ENCODE measurements around the gene IPP. TPM values are rescaled to one million over a fixed set of nuclear protein-coding genes. Genes with fewer than 3 reads are reported as not detected.
A peak's percentile ranks its signal among the peaks of the same experiment; 100 is the strongest.
"Not testable (repeated sequence)": the region's sequence is repeated elsewhere in the genome, so short reads cannot be mapped to it uniquely, and the experiment has no call there.

IPP gene
- total and polyA plus RNA-seq, 4 donors: 3.9 to 16.0 (median 8.4) TPM

GRCh38 chr1:45682942-45683341, 67.5 kb downstream of the IPP start:
- H3K9ac ChIP-seq (ENCODE audit: insufficient read depth in 1 of 2, low read length in 2 of 2): peak overlapping the region in 1 of 2 donors; percentile 60
- no peak overlapping the region for H3K27ac ChIP-seq (ENCODE audit: low read depth in 1 of 2, low read length in 1 of 2)
- no peak for DNase-seq
- ATAC-seq (ENCODE audit: insufficient read depth, low FRiP score): no peak
- no peaks in the 10 kb centered on the region for H3K9me3 ChIP-seq (ENCODE audit: control insufficient read depth in 4 of 4, insufficient read depth in 3 of 4, low read length in 3 of 4)
- no peaks in the 10 kb centered on the region for H3K36me3 ChIP-seq (ENCODE audit: control insufficient read depth in 4 of 4, insufficient read depth in 4 of 4, low read length in 4 of 4)
- 87% methylated on average over 6 of the region's 6 CpGs for WGBS, 2 donors
- peaks cover 9 to 29% (median 10%) of the 10 kb centered on the region in 5 donors for H3K4me1 ChIP-seq (ENCODE audit: control insufficient read depth in 5 of 5, insufficient read depth in 5 of 5, low read length in 5 of 5)
- TF ChIP-seq, protein P1, sequence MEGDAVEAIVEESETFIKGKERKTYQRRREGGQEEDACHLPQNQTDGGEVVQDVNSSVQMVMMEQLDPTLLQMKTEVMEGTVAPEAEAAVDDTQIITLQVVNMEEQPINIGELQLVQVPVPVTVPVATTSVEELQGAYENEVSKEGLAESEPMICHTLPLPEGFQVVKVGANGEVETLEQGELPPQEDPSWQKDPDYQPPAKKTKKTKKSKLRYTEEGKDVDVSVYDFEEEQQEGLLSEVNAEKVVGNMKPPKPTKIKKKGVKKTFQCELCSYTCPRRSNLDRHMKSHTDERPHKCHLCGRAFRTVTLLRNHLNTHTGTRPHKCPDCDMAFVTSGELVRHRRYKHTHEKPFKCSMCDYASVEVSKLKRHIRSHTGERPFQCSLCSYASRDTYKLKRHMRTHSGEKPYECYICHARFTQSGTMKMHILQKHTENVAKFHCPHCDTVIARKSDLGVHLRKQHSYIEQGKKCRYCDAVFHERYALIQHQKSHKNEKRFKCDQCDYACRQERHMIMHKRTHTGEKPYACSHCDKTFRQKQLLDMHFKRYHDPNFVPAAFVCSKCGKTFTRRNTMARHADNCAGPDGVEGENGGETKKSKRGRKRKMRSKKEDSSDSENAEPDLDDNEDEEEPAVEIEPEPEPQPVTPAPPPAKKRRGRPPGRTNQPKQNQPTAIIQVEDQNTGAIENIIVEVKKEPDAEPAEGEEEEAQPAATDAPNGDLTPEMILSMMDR (IDR thresholded peaks at IDR 0.05; ENCODE audit: control extremely low read depth, extremely low read depth): no peak
- H3K27me3 ChIP-seq (ENCODE audit: control insufficient read depth in 3 of 3, insufficient read depth in 3 of 3, low read length in 2 of 3): no peaks in the 10 kb centered on the region
- no peak overlapping the region for H3K4me3 ChIP-seq

DNA sequence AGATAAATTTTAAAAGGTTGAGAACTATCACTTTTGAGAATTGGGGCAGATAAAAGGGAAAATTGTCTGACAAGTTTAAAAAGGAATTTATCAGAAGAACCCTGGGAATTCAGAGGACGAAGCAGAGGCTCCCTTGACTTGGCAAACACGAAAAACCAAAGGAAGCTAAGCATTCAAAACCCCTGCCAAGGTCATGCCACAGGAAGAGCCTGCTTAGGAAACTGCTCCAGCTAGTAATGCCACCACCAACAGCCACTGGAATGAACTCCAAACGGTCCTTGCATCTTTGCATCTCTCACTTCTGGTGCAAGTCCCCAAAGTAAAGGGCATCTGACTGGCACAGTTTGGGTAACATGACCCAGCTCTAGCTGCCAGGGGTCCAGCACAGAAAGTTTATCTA, 71.3 kb downstream of the IPP start:
- H3K27ac ChIP-seq (ENCODE audit: low read depth in 1 of 2, low read length in 1 of 2): peak overlapping the region; percentile 10 to 20
- peaks cover 0 to 3% (median under 1%) of the 10 kb centered on the region in 4 donors for H3K36me3 ChIP-seq (ENCODE audit: control insufficient read depth in 4 of 4, insufficient read depth in 4 of 4, low read length in 4 of 4)
- H3K4me1 ChIP-seq (ENCODE audit: control insufficient read depth in 5 of 5, insufficient read depth in 5 of 5, low read length in 5 of 5): peaks cover 9 to 28% (median 14%) of the 10 kb centered on the region in 5 donors
- H3K4me3 ChIP-seq: no peak overlapping the region
- H3K27me3 ChIP-seq (ENCODE audit: control insufficient read depth in 3 of 3, insufficient read depth in 3 of 3, low read length in 2 of 3): no peaks in the 10 kb centered on the region
- 0 to 6% methylated on average over 3 of the region's 3 CpGs for WGBS, 2 donors
- no peak overlapping the region for H3K9ac ChIP-seq (ENCODE audit: insufficient read depth in 1 of 2, low read length in 2 of 2)
- H3K9me3 ChIP-seq (ENCODE audit: control insufficient read depth in 4 of 4, insufficient read depth in 3 of 4, low read length in 3 of 4): no peaks in the 10 kb centered on the region
- no peak for ATAC-seq (ENCODE audit: insufficient read depth, low FRiP score)
- peak in 1 of 3 donors; percentile 30 for DNase-seq
- TF ChIP-seq, protein P1 (IDR thresholded peaks at IDR 0.05; ENCODE audit: control extremely low read depth, extremely low read depth): no peak

GRCh38 chr1:45678489-45678888, 72.0 kb downstream of the IPP start:
- Histone ChIP-seq H3K27ac (ENCODE audit: low read depth in 1 of 2, low read length in 1 of 2) (no peak overlapping the region), H3K9me3 (ENCODE audit: control insufficient read depth in 4 of 4, insufficient read depth in 3 of 4, low read length in 3 of 4) (no peaks in the 10 kb centered on the region), H3K36me3 (ENCODE audit: control insufficient read depth in 4 of 4, insufficient read depth in 4 of 4, low read length in 4 of 4) (peaks cover 0 to 3% (median under 1%) of the 10 kb centered on the region in 4 donors), H3K9ac (ENCODE audit: insufficient read depth in 1 of 2, low read length in 2 of 2) (no peak overlapping the region), H3K4me3 (no peak overlapping the region), H3K27me3 (ENCODE audit: control insufficient read depth in 3 of 3, insufficient read depth in 3 of 3, low read length in 2 of 3) (no peaks in the 10 kb centered on the region), H3K4me1 (ENCODE audit: control insufficient read depth in 5 of 5, insufficient read depth in 5 of 5, low read length in 5 of 5) (peaks cover 9 to 32% (median 13%) of the 10 kb centered on the region in 5 donors)
- no peak for ATAC-seq (ENCODE audit: insufficient read depth, low FRiP score)
- TF ChIP-seq, protein P1 (IDR thresholded peaks at IDR 0.05; ENCODE audit: control extremely low read depth, extremely low read depth): no peak
- DNase-seq: no peak

GRCh38 chr1:45677751-45678245, 72.7 kb downstream of the IPP start:
- H3K4me1 ChIP-seq (ENCODE audit: control insufficient read depth in 5 of 5, insufficient read depth in 5 of 5, low read length in 5 of 5): peaks cover 9 to 38% (median 10%) of the 10 kb centered on the region in 5 donors
- peaks cover 0 to 3% (median under 1%) of the 10 kb centered on the region in 4 donors for H3K36me3 ChIP-seq (ENCODE audit: control insufficient read depth in 4 of 4, insufficient read depth in 4 of 4, low read length in 4 of 4)
- H3K4me3 ChIP-seq: no peak overlapping the region
- WGBS, 2 donors: 64 to 82% methylated on average over 3 of the region's 3 CpGs
- no peaks in the 10 kb centered on the region for H3K9me3 ChIP-seq (ENCODE audit: control insufficient read depth in 4 of 4, insufficient read depth in 3 of 4, low read length in 3 of 4)
- H3K27ac ChIP-seq (ENCODE audit: low read depth in 1 of 2, low read length in 1 of 2): peak overlapping the region in 1 of 2 donors; percentile 21
- no peaks in the 10 kb centered on the region for H3K27me3 ChIP-seq (ENCODE audit: control insufficient read depth in 3 of 3, insufficient read depth in 3 of 3, low read length in 2 of 3)
- TF ChIP-seq, protein P1 (IDR thresholded peaks at IDR 0.05; ENCODE audit: control extremely low read depth, extremely low read depth): no peak
- ATAC-seq (ENCODE audit: insufficient read depth, low FRiP score) (no peak), DNase-seq (no peak)
- no peak overlapping the region for H3K9ac ChIP-seq (ENCODE audit: insufficient read depth in 1 of 2, low read length in 2 of 2)

DNA sequence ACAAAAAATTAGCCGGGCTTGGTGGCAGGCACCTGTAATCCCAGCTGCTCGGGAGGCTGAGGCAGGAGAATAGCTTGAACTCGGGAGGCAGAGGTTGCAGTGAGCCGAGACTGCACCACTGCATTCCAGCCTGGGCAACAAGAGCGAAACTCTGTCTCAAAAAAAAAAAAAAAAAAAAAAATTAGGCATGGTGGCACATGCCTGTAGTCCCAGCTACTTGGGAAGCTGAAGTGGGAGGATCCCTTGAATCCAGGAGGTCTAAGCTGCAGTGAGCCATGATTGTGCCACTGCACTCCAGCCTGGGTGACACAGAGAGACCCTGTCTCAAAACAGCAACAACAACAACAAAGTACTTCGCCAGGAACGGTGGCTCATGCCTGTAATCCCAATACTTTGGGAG, 73.9 kb downstream of the IPP start:
- not testable (repeated sequence) for DNase-seq; H3K27me3 ChIP-seq (ENCODE audit: control insufficient read depth in 3 of 3, insufficient read depth in 3 of 3, low read length in 2 of 3); H3K36me3 ChIP-seq (ENCODE audit: control insufficient read depth in 4 of 4, insufficient read depth in 4 of 4, low read length in 4 of 4); H3K9ac ChIP-seq (ENCODE audit: insufficient read depth in 1 of 2, low read length in 2 of 2); H3K4me3 ChIP-seq; H3K9me3 ChIP-seq (ENCODE audit: control insufficient read depth in 4 of 4, insufficient read depth in 3 of 4, low read length in 3 of 4); ATAC-seq (ENCODE audit: insufficient read depth, low FRiP score)
- WGBS, 2 donors: 92 to 94% methylated on average over 6 to 7 of the region's 7 CpGs
- H3K27ac ChIP-seq (ENCODE audit: low read depth in 1 of 2, low read length in 1 of 2): peak overlapping the region in 1 of 2 donors; percentile 22
- H3K4me1 ChIP-seq (ENCODE audit: control insufficient read depth in 5 of 5, insufficient read depth in 5 of 5, low read length in 5 of 5): peaks cover 9 to 41% (median 10%) of the 10 kb centered on the region in 5 donors
